NCI-H146 (cell line): ENCODE data around the gene FANCC.
"Not testable (repeated sequence)": the region's sequence is repeated elsewhere in the genome, so short reads cannot be mapped to it uniquely, and the experiment has no call there.

Source experiments
- DNase-seq: peaks from one replicate; lab custom pipeline; 2025; lab: John Stamatoyannopoulos, UW

FANCC gene

GRCh38 chr9:95229230-95229915 lies 88.1 kb downstream of the FANCC start:
- no peak for DNase-seq

GRCh38 chr9:95226921-95227320 lies 90.6 kb downstream of the FANCC start:
- no peak for DNase-seq

- no peak for DNase-seq
Observed at GRCh38 chr9:95225726-95226106, 91.8 kb downstream of the FANCC start.

- DNase-seq, result no peak
Observed at GRCh38 chr9:95225076-95225725, 92.3 kb downstream of the FANCC start.

- DNase-seq, result no peak
Observed at GRCh38 chr9:95224376-95225019, 93.0 kb downstream of the FANCC start.

GRCh38 chr9:95220352-95220751 lies 97.2 kb downstream of the FANCC start:
- not testable (repeated sequence) for DNase-seq

GRCh38 chr9:95218773-95219172 lies 98.7 kb downstream of the FANCC start:
- DNase-seq, result peak; percentile 26

- no peak for DNase-seq
Observed at GRCh38 chr9:95217936-95218335, 99.6 kb downstream of the FANCC start.

- no peak for DNase-seq
Observed at GRCh38 chr9:95215336-95215898, 102.1 kb downstream of the FANCC start.

- no peak for DNase-seq
Observed at GRCh38 chr9:95213117-95213516, 104.4 kb downstream of the FANCC start.

- no peak for DNase-seq
Observed at GRCh38 chr9:95211028-95211427, 106.5 kb downstream of the FANCC start.

GRCh38 chr9:95207403-95207802 lies 110.1 kb downstream of the FANCC start:
- DNase-seq, result no peak

GRCh38 chr9:95206143-95206542 lies 111.4 kb downstream of the FANCC start:
- DNase-seq, result no peak

GRCh38 chr9:95204710-95205109 lies 112.8 kb downstream of the FANCC start:
- DNase-seq, result no peak

- no peak for DNase-seq
Observed at GRCh38 chr9:95204310-95204709, 113.2 kb downstream of the FANCC start.

- DNase-seq, result not testable (repeated sequence)
Observed at GRCh38 chr9:95203019-95203418, 114.5 kb downstream of the FANCC start.

- no peak for DNase-seq
Observed at GRCh38 chr9:95202076-95202681, 115.3 kb downstream of the FANCC start.

- DNase-seq, result no peak
Observed at GRCh38 chr9:95201206-95201605, 116.3 kb downstream of the FANCC start.

- no peak for DNase-seq
Observed at GRCh38 chr9:95197692-95198271, 119.7 kb downstream of the FANCC start.

- DNase-seq, result no peak
Observed at GRCh38 chr9:95193480-95193879, 124.0 kb downstream of the FANCC start.

GRCh38 chr9:95193067-95193466 lies 124.4 kb downstream of the FANCC start:
- no peak for DNase-seq

- DNase-seq, result no peak
Observed at GRCh38 chr9:95192631-95193030, 124.9 kb downstream of the FANCC start.
